GM18519 (cell line): ENCODE data around the gene RNH1.

Source experiments
- ATAC-seq: cut with Tn5 transposase; IDR thresholded peaks from one replicate; pipeline ENCODE4 v1.9.1; 2021; ENCODE audit warnings: mild to moderate bottlenecking, moderate library complexity; ENCODE audit not compliant: unreplicated experiment, low FRiP score

RNH1 gene

DNA sequence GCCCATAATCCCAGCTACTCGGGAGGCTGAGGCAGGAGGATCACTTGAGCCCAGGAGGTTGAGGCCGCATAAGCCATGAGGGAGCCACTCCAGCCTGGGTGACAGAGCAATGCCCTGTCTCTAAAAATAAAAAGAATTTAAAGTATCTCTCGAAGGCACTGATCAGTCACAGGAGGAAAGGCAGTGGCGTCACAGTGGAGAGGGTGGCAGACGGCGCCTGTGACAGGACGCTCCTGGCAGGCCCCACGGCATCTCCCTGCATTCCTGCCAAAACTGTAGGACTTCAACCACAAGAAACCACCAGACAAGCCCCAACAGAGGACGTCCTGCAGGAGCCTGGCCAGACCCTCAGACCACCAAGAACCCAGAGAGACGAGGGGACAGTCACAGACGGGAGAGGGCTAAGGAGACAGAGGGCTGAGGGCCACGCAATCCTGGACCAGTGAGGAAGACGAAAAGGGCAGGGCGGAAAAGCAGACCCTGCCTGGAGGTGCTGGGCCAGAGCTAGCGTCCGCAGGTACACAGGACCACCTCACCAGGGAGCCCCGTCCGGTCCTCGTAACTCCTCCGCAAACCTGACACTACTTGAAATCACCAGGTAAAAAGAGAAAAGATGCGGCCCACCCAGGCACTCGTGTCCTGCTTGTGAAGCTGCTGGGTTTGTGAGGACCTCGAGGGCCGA is 5.9 kb downstream of the RNH1 start:
- ATAC-seq: no peak

DNA sequence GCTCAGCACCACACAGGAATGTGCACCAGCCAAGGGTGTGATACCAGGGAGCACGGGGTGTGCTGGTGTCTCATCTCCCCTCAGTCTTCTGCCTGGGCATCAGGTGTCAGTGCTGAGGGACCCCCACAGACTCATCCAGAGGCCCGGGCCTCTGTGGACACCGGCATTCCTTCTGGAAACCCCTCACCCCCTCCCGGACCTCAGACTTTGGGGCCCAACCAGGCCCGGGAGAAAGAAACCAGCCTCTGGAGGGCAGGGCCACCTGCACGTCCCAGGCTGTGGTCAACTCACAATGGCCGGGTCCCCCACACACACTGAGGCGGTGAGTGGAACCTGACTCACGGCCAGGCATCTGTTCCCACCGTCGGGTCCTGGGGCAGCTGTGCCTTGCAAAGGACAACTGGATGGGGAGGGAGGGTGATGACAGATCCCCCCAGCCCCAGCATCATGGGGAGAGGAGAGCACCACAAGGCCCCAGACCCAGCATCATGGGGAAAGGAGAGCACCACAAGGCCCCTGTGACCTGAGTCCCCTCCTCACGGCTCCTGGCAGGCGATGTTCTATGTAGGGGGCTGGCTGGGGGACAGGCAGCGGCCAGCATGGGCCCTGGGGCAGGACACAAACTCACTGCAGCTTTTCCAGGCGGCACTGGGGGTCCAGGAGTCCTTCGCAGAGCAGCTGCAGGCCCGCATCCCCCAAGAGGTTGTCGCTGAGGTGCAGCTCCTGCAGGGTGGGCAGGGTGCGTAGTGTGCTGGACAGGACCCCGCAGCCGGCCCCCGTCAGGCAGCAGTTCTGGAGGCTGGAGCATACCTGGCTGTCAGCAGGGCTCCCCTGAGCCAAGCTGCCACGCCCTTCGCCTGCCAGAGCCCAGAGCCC is 7.6 kb downstream of the RNH1 start:
- no peak for ATAC-seq

DNA sequence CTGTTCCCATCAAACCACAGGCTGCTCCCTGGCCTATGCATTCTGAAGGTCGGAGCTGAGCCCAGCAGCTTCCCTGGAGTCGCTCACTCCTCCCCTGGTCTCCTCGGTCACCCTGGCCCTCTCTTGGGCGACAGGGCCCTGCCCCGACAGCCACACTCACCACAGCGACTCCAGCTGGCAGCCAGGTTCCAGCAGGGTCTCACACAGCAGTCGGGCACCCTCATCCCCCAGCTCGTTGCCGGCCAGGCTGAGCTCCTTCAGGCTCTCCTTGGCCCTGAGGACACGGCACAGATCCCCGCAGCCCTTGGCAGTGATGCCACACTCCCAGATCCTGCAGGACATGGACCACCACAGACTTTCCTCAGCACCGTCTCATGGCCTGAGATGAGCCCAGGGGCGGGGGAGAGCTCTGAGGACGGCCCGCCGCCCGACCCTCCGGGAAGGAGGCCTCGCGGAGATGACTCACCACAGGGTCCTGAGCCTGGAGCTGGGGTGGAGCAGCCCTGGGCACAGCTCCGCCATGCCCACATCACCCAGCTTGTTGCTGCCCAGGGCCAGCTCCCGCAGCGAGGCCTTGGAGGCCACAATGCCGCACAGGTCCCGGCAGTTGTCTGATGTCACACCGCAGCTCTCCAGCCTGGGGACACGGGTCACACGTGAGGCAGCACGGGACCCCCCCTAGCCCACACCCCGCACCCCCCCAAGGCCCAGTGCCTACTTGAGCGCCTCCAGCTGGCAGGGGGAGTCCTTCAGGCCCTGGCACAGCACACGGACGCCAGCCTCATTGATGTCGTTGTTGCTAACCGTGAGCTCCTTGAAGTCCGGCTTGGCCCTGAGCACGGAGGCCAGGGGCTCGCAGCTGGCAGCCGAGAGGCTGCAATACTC is 8.5 kb downstream of the RNH1 start:
- no peak for ATAC-seq

DNA sequence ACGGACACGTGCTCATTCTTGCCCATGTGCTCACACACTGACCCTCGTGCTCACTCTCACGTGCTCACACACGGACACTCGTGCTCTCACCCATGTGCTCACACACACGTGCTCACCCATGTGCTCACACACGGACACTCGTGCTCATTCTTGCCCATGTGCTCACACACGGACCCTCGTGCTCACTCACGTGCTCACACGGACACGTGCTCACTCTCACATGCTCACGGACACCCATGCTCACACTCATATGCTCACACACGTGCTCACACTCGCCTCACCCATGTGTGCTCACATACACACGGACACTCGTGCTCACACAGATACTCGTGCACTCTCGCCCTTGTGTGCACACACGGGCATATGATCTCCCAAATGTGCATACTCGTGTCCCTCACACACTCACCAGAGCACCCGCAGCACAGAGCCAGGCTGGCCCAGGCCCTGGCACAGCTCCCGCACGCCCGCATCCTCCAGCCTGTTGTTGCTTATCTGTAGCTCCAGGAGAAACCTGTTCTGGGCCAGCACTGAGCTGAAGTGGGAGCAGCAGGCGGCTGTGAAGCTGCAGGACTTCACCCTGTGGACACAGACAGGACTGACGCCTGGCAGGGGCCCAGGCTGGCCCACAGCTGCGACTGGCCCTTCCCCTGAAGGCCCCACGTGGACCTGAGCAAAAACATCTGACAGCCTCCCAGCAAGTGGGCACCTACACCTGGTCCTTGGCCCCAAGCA is 9.3 kb downstream of the RNH1 start:
- no peak for ATAC-seq

DNA sequence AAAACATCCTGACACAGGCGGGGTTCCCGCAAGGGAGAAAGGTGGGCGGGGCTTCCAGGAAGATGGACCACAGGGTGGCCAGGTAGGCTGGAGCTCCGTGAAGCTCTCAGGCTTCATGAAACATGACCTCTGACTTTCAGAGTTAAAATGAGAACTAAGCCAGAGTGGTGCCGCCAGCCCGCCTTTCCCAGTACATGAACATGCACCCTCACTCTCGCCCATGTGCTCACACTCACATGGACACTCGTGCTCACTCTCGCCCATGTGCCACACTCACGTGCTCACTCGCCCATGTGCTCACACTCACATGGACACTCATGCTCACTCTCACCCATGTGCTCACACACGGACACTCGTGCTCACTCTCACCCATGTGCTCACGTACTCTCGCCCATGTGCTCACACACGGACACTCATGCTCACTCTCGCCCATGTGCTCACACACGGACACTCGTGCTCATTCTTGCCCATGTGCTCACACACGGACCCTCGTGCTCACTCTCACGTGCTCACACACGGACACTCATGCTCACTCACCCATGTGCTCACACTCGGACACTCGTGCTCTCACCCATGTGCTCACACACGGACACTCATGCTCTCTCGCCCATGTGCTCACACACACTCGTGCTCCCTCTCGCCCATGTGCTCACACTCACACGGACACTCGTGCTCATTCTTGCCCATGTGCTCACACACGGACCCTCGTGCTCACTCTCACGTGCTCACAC is 10.0 kb downstream of the RNH1 start:
- ATAC-seq: no peak

DNA sequence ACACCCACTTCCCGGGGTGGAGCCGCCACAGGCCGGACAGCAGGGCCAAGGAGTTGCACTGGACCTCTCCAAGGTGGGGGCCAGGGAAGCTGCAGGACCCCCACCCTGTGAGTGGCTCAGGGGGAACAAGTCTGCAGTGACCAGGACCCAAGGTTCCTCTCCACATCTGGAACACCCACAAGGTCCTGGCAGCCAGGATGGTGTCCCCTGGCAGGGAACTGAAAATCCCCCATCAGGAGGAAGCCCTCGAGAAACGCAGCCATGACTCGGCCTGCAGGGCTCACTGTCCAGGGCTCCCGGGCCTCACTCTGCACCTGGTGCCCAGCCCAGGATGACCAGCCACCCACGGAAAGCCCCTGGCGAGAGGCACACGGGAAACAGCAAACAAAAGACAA is 11.5 kb downstream of the RNH1 start:
- no peak for ATAC-seq

DNA sequence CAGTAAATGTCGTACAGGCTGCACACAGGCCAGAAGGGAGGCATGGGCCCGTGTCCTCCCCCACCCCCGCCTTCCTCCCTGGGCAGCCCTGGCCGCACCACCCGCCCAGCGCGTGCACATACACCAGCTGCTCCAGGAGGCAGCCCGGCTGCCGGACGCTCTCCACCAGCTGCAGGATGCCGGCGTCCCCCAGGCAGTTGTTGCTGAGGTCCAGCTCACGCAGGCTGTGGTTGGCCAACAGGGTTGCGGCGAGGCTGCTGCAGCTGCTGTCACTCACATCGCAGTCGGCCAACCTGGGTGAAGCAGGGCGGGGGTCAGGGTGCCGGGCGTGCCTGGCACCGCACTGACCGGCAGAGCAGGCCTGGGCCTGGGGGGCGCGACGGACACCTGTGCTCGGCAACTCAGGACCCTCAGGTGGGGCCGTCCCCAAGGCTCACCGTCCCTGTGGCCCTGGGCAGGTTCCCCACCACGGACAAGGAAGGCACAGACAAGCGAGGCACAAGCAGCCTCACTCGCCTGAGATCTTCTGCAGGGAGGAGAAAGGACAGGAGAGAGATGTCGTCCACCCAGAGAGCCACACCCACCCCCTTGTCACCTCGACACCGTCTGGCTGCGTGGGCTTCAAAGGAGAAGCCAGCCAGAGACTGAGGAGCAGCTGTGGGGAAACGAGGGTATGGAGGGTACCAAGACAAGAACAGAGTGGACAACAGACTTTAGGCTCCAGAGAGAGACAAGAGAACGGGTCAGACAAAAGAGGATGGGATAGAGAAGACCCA is 12.1 kb downstream of the RNH1 start:
- ATAC-seq: no peak

DNA sequence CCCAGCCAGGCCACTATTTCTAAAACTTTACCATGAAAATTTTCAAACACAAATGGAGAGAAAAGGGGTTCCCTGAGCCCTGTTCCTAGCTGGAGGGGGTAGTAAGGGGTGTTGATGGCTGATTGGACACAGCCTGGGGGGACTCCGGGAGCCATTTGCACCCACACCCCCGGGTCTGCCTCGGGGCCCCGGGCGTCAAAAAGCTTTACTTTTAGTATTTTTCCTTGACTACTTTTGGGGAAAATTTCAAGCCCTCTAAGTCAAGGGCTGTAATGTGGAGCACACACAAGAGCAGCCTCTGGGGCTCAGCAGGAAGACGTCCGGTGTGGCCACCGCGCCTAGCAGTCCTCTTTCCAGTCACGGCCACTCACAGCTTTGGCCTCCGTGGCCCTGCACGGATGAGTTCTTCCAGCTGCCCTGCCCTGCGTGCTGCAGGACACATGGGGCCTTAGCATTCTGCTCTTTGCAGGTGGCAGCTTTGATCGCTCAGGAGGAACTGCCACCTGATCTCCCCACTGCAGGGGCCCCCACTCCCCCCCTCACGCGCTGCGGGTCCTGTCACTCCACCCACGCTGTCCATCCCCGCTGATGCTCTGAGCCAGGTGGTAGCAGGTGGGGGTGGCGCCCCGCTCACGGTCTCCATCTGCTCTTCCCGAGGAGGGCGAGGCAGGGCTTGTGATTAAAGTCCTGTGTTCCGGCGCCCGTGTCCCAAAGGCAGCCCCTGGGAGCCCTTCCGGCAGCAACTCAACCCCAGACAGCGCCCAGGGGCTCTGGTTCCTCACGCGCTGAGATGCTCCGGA is 14.4 kb downstream of the RNH1 start:
- no peak for ATAC-seq

DNA sequence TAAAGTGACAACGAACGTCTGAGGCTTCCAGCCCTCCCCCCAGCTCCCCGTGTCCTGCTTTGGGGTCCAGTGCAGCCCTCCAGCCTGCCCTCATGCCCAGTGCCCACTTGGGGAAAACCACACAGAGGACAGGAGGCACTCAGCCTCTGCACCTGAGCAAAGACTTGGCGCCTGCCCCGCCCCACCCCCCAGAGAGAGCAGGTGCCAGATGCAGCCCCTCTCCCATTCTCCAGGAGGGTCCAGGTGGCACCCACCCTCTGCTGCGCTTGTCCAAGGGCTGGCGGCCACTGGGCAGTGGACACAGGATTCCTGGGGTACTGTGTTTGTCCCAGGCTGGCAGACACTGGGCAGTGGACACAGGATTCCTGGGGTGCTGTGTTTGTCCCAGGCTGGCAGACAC is 15.7 kb downstream of the RNH1 start:
- ATAC-seq: no peak

DNA sequence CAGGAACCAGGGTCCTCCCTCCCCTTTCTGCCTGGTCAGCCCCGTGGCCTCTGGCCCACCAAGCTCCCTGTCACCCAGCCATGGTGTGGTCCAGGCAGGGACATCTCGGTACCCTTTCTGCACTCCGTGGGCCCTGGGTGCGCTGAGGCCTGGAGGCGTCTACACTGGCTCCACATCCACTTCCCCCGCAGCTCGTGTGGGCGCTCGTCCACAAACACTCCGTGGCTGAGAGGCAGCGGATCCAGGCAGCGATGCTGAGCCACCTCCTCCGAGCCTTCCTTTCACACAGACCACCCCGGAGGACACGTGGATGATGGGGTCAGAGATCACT is 16.1 kb downstream of the RNH1 start:
- ATAC-seq: no peak

DNA sequence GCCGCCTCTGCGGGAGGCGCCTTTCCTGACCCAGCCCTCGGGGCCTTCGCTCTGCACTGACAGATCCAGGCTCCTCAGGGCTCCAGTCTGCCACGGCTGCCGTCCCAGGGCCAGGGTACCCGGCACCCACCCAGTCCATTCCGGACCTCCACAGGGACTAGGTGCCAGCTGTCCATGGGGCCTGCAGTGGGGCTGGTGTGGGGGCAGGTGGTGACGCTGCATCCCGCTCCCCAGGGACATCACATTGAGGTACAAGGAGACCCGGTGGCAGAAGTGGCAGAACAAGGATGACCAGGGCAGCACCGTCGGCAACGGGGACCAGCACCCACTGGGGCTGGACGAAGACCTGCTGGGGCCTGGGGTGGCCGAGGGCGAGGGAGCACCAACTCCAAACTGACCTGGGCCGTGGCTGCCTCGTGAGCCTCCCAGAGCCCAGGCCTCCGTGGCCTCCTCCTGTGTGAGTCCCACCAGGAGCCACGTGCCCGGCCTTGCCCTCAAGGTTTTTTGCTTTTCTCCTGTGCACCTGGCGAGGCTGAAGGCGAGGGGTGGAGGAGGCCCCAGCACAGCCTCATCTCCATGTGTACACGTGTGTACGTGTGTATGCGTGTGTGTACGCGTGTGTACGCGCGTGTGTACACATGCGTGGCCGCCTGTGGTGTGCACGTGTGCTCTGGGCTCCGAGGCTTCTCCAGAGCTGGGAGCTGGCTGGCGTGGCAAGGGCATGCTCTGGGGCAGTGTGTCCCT is 16.7 kb downstream of the RNH1 start:
- ATAC-seq: no peak

DNA sequence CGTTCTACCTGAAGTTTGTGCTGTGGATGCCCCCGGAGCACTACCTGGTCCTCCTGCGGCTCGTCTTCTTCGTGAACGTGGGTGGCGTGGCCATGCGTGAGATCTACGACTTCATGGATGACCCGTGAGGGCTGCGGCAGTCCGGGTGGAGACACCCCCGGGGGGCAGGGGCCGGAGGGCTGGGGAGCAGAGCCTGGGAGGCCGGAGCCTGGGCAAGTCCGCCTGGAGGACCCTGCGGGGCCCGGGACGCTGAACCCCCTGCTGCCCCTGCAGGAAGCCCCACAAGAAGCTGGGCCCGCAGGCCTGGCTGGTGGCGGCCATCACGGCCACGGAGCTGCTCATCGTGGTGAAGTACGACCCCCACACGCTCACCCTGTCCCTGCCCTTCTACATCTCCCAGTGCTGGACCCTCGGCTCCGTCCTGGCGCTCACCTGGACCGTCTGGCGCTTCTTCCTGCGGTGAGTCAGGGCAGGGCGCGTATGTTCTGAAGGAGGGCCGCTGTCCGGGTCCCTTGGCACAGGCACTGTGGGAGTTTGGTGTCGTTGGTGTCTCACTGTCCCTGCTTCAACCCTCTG is 17.3 kb downstream of the RNH1 start:
- ATAC-seq: no peak

DNA sequence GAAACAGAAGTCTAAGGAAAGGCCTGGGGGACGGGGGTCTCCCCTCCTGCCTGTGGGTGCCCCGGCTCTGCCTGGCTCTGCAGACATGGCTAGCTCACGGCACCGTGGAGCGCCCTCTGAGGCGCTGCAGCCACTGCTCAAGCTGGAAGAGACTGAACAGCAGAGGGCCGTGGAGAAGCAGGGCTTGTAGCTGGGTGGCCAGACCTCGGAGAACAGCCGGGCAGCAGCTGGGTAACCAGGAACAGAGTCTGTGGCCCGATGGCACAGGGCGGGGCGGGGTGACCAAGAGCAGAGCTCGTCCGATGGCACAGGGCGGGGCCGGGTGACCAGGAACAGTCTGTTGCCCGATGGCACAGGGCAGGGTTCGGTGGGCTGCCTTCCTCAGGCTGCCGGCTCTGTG is 18.1 kb downstream of the RNH1 start:
- ATAC-seq: no peak

DNA sequence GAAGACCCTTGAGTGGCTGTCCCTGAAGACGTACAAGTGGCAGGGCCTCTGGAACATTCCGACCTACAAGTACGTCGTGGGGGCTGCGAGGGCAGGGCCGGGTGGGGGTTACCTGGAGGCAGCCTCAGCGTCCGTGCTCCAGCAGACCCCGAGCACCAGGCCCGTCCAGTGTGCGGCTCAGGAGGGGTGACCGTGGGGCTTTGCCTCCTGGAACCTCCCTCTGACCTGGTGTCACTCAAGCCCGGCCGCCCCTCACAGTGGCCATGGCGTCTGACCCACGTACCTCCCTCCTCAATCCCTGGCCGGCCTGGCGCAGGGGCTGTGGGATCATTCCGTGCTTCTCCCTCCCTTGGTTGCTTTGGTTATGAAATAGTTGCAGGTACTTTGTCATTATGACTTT is 18.5 kb downstream of the RNH1 start:
- no peak for ATAC-seq

DNA sequence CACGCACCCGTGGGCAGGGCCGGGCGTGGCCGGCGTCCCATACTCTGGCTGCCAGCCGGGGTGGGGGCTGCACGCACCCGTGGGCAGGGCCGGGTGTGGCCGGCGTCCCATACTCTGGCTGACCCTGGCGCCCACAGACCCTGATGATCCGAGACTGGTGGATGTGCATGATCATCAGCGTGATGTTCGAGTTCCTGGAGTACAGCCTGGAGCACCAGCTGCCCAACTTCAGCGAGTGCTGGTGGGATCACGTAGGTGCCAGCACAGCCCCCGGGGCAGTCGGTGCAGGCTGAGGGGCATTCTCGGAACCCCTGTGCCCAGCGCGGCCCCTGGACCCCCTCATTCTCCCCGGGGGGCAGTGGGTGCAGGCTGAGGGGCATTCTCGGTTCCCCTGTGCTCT is 19.0 kb downstream of the RNH1 start:
- ATAC-seq: no peak

DNA sequence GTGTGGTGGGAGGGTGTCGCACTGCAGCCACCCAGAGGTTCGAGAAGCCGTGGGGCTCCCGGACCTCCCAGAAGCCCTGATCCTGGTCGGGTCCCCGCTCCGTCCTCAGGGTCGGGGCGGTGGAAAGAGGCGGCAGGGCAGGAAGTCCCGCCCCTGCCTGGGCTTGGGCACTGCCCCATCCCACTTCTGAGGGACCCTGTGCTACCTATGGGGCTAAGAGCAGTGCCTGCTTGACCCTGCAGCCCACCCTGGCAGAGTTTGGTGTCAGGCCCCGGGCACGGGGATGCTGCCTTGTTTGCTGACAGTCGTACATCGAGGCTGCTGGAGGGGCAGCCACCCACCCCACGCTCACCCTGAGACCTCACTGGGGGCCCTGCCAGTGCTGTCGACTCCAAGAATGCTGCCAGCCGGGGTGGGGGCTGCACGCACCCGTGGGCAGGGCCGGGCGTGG is 19.4 kb downstream of the RNH1 start:
- no peak for ATAC-seq

DNA sequence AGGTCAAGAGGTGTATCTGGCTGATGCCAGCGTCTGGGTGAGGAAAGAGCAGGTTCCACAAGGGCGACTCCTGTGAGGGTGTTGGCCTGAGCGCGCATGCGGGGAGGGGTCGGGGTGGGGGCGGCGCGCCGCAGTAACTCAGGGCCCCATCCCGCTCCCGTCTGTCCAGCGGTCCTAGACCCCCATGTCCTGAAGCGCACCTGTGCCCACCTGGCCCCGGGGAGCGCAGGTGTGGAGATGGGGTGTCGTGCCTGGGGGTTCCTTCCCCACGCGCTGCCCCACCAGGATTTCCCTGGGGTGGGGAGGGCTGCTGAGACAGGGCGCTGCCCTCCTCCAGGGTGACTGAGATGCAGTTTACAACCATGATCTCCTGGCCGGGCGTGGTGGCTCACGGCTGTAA is 20.9 kb downstream of the RNH1 start:
- ATAC-seq: no peak
